ENCODE measurements around the gene FURIN. TPM values are rescaled to one million over a fixed set of nuclear protein-coding genes. Genes with fewer than 3 reads are reported as not detected.
"Not testable (repeated sequence)": the region's sequence is repeated elsewhere in the genome, so short reads cannot be mapped to it uniquely, and the experiment has no call there.

The FURIN gene
- total and polyA plus RNA-seq, 2 experiments from 2014 or later = 57.7 to 79.6 TPM

GRCh38 chr15:90845201-90845949 is 23.0 kb upstream of the FURIN start:
- Histone ChIP-seq H3K4me3 (no peak overlapping the region), H3K27ac (no peak overlapping the region), H3K27me3 (no peaks in the 10 kb centered on the region), H3K36me3 (no peaks in the 10 kb centered on the region), H3K4me1 (ENCODE audit: low read depth) (no peaks in the 10 kb centered on the region), H3K9me3 (ENCODE audit: low read depth) (no peaks in the 10 kb centered on the region)
- DNase-seq (ENCODE audit: low read depth in 1 of 2, low spot score in 1 of 2) = peak in 1 of 2 donors; percentile 67
- no peak for TF ChIP-seq CTCF (IDR thresholded peaks at IDR 0.05; ENCODE audit: low read depth, low read length)

GRCh38 chr15:90849424-90849823 is 19.0 kb upstream of the FURIN start:
- H3K36me3 ChIP-seq; DNase-seq (ENCODE audit: low read depth in 1 of 2, low spot score in 1 of 2); H3K4me1 ChIP-seq (ENCODE audit: low read depth); H3K9me3 ChIP-seq (ENCODE audit: low read depth); H3K27me3 ChIP-seq; H3K27ac ChIP-seq; H3K4me3 ChIP-seq: not testable (repeated sequence)

- Histone ChIP-seq H3K36me3 (no peaks in the 10 kb centered on the region), H3K27ac (no peak overlapping the region), H3K4me1 (ENCODE audit: low read depth) (no peaks in the 10 kb centered on the region), H3K9me3 (ENCODE audit: low read depth) (no peaks in the 10 kb centered on the region), H3K4me3 (no peak overlapping the region), H3K27me3 (no peaks in the 10 kb centered on the region)
- DNase-seq (ENCODE audit: low read depth in 1 of 2, low spot score in 1 of 2) = no peak
- no peak for TF ChIP-seq CTCF (IDR thresholded peaks at IDR 0.05; ENCODE audit: low read depth, low read length)
Measured at GRCh38 chr15:90851114-90851513, 17.3 kb upstream of the FURIN start.

- Histone ChIP-seq H3K27me3 (no peaks in the 10 kb centered on the region), H3K4me3 (no peak overlapping the region), H3K36me3 (no peaks in the 10 kb centered on the region), H3K4me1 (ENCODE audit: low read depth) (no peaks in the 10 kb centered on the region), H3K27ac (no peak overlapping the region), H3K9me3 (ENCODE audit: low read depth) (no peaks in the 10 kb centered on the region)
- no peak for TF ChIP-seq CTCF (IDR thresholded peaks at IDR 0.05; ENCODE audit: low read depth, low read length)
- no peak for DNase-seq (ENCODE audit: low read depth in 1 of 2, low spot score in 1 of 2)
Measured at GRCh38 chr15:90851940-90852339, 16.4 kb upstream of the FURIN start.

- Histone ChIP-seq H3K36me3 (no peaks in the 10 kb centered on the region), H3K4me3 (no peak overlapping the region), H3K27me3 (no peaks in the 10 kb centered on the region), H3K4me1 (ENCODE audit: low read depth) (peaks cover 9% of the 10 kb centered on the region), H3K9me3 (ENCODE audit: low read depth) (no peaks in the 10 kb centered on the region), H3K27ac (no peak overlapping the region)
- TF ChIP-seq CTCF (IDR thresholded peaks at IDR 0.05; ENCODE audit: low read depth, low read length) = no peak
- no peak for DNase-seq (ENCODE audit: low read depth in 1 of 2, low spot score in 1 of 2)
Measured at GRCh38 chr15:90855139-90855538, 13.2 kb upstream of the FURIN start.

GRCh38 chr15:90857337-90857736 is 11.1 kb upstream of the FURIN start:
- no peak overlapping the region for H3K27ac ChIP-seq
- H3K36me3 ChIP-seq = no peaks in the 10 kb centered on the region
- H3K4me1 ChIP-seq (ENCODE audit: low read depth) = peaks cover 9% of the 10 kb centered on the region
- H3K9me3 ChIP-seq (ENCODE audit: low read depth) = no peaks in the 10 kb centered on the region
- TF ChIP-seq CTCF (IDR thresholded peaks at IDR 0.05; ENCODE audit: low read depth, low read length) = no peak
- H3K27me3 ChIP-seq = no peaks in the 10 kb centered on the region
- no peak overlapping the region for H3K4me3 ChIP-seq
- DNase-seq (ENCODE audit: low read depth in 1 of 2, low spot score in 1 of 2) = no peak

Data from cardiac muscle cell (in vitro differentiated cells and primary cell).